ENCODE results near the gene KHSRP. TPM values are rescaled to one million over a fixed set of nuclear protein-coding genes. Genes with fewer than 3 reads are reported as not detected.
A peak's percentile ranks its signal among the peaks of the same experiment; 100 is the strongest.

KHSRP gene, protein sequence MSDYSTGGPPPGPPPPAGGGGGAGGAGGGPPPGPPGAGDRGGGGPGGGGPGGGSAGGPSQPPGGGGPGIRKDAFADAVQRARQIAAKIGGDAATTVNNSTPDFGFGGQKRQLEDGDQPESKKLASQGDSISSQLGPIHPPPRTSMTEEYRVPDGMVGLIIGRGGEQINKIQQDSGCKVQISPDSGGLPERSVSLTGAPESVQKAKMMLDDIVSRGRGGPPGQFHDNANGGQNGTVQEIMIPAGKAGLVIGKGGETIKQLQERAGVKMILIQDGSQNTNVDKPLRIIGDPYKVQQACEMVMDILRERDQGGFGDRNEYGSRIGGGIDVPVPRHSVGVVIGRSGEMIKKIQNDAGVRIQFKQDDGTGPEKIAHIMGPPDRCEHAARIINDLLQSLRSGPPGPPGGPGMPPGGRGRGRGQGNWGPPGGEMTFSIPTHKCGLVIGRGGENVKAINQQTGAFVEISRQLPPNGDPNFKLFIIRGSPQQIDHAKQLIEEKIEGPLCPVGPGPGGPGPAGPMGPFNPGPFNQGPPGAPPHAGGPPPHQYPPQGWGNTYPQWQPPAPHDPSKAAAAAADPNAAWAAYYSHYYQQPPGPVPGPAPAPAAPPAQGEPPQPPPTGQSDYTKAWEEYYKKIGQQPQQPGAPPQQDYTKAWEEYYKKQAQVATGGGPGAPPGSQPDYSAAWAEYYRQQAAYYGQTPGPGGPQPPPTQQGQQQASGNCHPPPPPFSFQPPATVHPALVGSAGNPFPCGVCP
- total RNA-seq, result 100 to 1,000 TPM in 3 of 4 donors, 10 to 100 TPM in 1; 92.9 to 141 (median 118) TPM

- Histone ChIP-seq H3K4me1 (peaks cover 12 to 24% of the 10 kb centered on the region in 2 donors), H3K36me3 (peaks cover 18 to 20% of the 10 kb centered on the region in 2 donors), H3K4me3 (replicated peaks in 1 of 3) (peak within 1 kb of the TSS; percentile 63 to 89 (median 77)), H3K27me3 (no peaks in the 10 kb centered on the region), H3K9me3 (no peaks in the 10 kb centered on the region), H3K27ac (peak within 1 kb of the TSS; percentile 6 to 74 (median 66))
- WGBS, 2 donors, result 0% methylated on average over 3 of the region's 114 CpGs; no CpG with 5 or more reads in 1 of the 2 donors
- DNase-seq, result peak in 1 of 2 donors; percentile 21
- TF ChIP-seq POLR2A (IDR thresholded peaks at IDR 0.05), result peak in 1 of 2 donors; percentile 82
- TF ChIP-seq, protein P1, sequence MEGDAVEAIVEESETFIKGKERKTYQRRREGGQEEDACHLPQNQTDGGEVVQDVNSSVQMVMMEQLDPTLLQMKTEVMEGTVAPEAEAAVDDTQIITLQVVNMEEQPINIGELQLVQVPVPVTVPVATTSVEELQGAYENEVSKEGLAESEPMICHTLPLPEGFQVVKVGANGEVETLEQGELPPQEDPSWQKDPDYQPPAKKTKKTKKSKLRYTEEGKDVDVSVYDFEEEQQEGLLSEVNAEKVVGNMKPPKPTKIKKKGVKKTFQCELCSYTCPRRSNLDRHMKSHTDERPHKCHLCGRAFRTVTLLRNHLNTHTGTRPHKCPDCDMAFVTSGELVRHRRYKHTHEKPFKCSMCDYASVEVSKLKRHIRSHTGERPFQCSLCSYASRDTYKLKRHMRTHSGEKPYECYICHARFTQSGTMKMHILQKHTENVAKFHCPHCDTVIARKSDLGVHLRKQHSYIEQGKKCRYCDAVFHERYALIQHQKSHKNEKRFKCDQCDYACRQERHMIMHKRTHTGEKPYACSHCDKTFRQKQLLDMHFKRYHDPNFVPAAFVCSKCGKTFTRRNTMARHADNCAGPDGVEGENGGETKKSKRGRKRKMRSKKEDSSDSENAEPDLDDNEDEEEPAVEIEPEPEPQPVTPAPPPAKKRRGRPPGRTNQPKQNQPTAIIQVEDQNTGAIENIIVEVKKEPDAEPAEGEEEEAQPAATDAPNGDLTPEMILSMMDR (IDR thresholded peaks at IDR 0.05), result no peak
- intact Hi-C loops (cut with DNase I), result loop anchor here (10.0 kb wide), 1 partner anchor 50 kb away; the partner anchor contains the start of genes ALKBH7 and PSPN
Observed at GRCh38 chr19:6424195-6424938, at the start of gene KHSRP. Gene KHSRP (minus strand): TSS chr19:6424811. CDS start chr19:6424701, 110 bp downstream.

GRCh38 chr19:6473647-6474046 is 49.0 kb upstream of the KHSRP start:
- H3K4me3 ChIP-seq (replicated peaks in 1 of 3), result no peak overlapping the region
- DNase-seq, result no peak
- no peak overlapping the region for H3K27ac ChIP-seq
- 68 to 77% methylated on average over 7 to 9 of the region's 9 CpGs for WGBS, 2 donors
- TF ChIP-seq, protein P1 (IDR thresholded peaks at IDR 0.05), result no peak
- TF ChIP-seq POLR2A (IDR thresholded peaks at IDR 0.05), result no peak
- H3K36me3 ChIP-seq, result no peaks in the 10 kb centered on the region
- H3K27me3 ChIP-seq, result peaks cover 14% of the 10 kb centered on the region
- no peaks in the 10 kb centered on the region for H3K9me3 ChIP-seq
- H3K4me1 ChIP-seq, result peaks cover 8 to 16% of the 10 kb centered on the region in 2 donors
- intact Hi-C loops (cut with DNase I), result no loop called here

GRCh38 chr19:6472713-6473112 is 48.1 kb upstream of the KHSRP start:
- no peak for DNase-seq
- TF ChIP-seq, protein P1 (IDR thresholded peaks at IDR 0.05), result no peak
- no peak for TF ChIP-seq POLR2A (IDR thresholded peaks at IDR 0.05)
- no peak overlapping the region for H3K4me3 ChIP-seq (replicated peaks in 1 of 3)
- H3K36me3 ChIP-seq, result peaks cover 0 to 5% of the 10 kb centered on the region in 2 donors
- H3K27me3 ChIP-seq, result peaks cover 14% of the 10 kb centered on the region
- intact Hi-C loops (cut with DNase I), result no loop called here
- no peak overlapping the region for H3K27ac ChIP-seq
- peaks cover 8 to 16% of the 10 kb centered on the region in 2 donors for H3K4me1 ChIP-seq
- H3K9me3 ChIP-seq, result no peaks in the 10 kb centered on the region
- WGBS, 2 donors, result 58 to 68% methylated on average over 4 of the region's 4 CpGs

DNA sequence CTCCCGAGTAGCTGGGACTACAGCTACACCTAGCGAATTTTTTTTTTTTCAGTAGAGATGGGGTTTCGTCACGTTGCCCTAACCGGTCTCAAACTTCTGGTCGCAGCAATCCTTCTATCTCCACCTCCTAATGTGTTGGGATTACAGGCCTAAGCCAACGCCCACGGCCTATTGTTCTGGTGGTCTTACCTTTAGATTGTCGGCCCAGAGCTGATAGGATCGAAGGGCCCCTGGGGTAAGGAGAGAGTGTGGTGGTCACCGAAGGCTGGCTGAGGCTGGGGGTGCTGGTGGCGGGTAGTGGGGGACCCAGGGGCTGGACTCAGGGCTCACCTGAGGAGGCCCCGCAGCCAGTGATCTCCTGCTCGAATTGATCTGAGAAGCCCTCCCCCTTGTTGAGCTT is 46.5 kb upstream of the KHSRP start:
- no peak overlapping the region for H3K4me3 ChIP-seq (replicated peaks in 1 of 3)
- TF ChIP-seq POLR2A (IDR thresholded peaks at IDR 0.05), result no peak
- TF ChIP-seq, protein P1 (IDR thresholded peaks at IDR 0.05), result no peak
- H3K36me3 ChIP-seq, result peaks cover 0 to 5% of the 10 kb centered on the region in 2 donors
- no peak overlapping the region for H3K27ac ChIP-seq
- intact Hi-C loops (cut with DNase I), result no loop called here
- H3K4me1 ChIP-seq, result peaks cover 7 to 8% of the 10 kb centered on the region in 2 donors
- WGBS, 2 donors, result 70 to 71% methylated on average over 14 of the region's 14 CpGs
- no peaks in the 10 kb centered on the region for H3K9me3 ChIP-seq
- H3K27me3 ChIP-seq, result peaks cover 4% of the 10 kb centered on the region
- DNase-seq, result no peak

All from thyroid gland (tissue), 4 donors.